ENCODE data around the gene STX18. TPM values are rescaled to one million over a fixed set of nuclear protein-coding genes. Genes with fewer than 3 reads are reported as not detected.

Gene STX18
- total RNA-seq, 2 donors from 2014 or later: 18.5 to 39.8 TPM

DNA sequence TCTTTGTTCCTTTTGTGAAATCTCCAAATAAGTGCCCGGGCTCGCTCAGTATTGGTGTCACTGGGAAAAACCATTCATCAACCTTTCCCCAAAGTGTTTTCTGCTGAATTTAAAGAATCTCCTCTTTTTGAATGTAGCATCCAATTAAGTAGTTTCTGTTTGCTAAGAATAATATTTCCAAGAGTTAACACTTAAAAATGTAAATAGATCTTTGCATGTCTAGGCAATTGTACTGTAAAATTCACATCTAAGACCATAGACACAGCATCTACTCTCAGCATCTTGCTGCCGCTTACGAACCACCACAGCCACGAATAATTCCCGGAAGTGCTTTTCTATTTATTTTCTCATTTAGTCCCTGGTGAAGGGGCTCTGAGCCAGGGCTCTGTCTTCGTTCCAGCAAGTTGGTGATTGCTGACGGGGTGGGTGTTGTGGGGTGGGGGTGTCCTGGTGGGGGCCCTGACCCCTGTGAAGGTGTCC, 153.5 kb downstream of the STX18 start:
- TF ChIP-seq, protein P1, sequence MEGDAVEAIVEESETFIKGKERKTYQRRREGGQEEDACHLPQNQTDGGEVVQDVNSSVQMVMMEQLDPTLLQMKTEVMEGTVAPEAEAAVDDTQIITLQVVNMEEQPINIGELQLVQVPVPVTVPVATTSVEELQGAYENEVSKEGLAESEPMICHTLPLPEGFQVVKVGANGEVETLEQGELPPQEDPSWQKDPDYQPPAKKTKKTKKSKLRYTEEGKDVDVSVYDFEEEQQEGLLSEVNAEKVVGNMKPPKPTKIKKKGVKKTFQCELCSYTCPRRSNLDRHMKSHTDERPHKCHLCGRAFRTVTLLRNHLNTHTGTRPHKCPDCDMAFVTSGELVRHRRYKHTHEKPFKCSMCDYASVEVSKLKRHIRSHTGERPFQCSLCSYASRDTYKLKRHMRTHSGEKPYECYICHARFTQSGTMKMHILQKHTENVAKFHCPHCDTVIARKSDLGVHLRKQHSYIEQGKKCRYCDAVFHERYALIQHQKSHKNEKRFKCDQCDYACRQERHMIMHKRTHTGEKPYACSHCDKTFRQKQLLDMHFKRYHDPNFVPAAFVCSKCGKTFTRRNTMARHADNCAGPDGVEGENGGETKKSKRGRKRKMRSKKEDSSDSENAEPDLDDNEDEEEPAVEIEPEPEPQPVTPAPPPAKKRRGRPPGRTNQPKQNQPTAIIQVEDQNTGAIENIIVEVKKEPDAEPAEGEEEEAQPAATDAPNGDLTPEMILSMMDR (IDR thresholded peaks at IDR 0.05): no peak
- no peak for ATAC-seq (ENCODE audit: insufficient number of reproducible peaks, low FRiP score, low read depth)
- H3K9me3 ChIP-seq: no peaks in the 10 kb centered on the region
- no peaks in the 10 kb centered on the region for H3K36me3 ChIP-seq
- no peak overlapping the region for H3K27ac ChIP-seq
- H3K4me1 ChIP-seq (ENCODE audit: control insufficient read depth in 1 of 2, low read depth in 2 of 2): peaks cover 6 to 24% of the 10 kb centered on the region in 2 donors
- no peak overlapping the region for H3K4me3 ChIP-seq
- H3K27me3 ChIP-seq (replicated peaks; ENCODE audit: insufficient read depth): no peaks in the 10 kb centered on the region
- DNase-seq (ENCODE audit: low spot score): no peak

DNA sequence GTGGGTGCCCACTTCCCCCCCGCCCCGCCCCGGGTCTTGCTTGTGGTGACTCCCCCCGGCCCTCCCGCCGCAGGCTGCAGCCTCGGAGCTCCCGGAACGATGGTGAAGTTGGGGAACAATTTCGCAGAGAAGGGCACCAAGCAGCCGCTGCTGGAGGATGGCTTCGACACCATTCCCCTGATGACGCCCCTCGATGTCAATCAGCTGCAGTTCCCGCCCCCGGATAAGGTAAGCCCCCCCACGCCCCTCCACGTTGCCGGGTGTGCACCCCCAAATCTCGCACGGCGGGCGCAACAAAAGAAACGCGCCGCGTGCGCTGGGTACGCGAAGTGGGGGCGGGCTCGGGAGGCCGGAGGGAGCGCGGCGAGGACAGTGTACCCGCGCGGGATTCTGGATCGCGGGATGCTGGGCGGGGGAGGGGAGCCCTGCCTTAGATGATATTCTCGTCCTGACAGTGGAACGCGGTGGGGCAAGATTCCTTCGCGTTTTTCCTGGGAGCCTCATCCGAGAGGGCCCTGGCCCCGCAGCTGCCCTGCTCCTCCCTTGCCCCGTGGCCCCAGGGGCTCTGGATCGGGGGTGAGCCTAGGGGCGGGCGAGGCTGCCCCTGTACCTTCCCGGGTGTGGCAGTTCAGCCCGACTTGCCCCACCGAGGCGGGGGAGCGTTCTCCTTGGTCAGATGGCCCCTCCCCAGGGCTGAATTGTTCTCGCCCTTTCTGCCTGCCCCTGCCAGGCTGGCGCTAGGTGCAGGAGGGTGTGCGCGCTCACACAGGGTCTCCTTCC, 154.1 kb downstream of the STX18 start:
- Histone ChIP-seq H3K36me3 (no peaks in the 10 kb centered on the region), H3K27me3 (replicated peaks; ENCODE audit: insufficient read depth) (no peaks in the 10 kb centered on the region), H3K27ac (no peak overlapping the region), H3K4me3 (peak overlapping the region; percentile 63), H3K9me3 (no peaks in the 10 kb centered on the region), H3K4me1 (ENCODE audit: control insufficient read depth in 1 of 2, low read depth in 2 of 2) (peaks cover 6 to 24% of the 10 kb centered on the region in 2 donors)
- no peak for ATAC-seq (ENCODE audit: insufficient number of reproducible peaks, low FRiP score, low read depth)
- TF ChIP-seq, protein P1 (IDR thresholded peaks at IDR 0.05): no peak
- DNase-seq (ENCODE audit: low spot score): no peak

DNA sequence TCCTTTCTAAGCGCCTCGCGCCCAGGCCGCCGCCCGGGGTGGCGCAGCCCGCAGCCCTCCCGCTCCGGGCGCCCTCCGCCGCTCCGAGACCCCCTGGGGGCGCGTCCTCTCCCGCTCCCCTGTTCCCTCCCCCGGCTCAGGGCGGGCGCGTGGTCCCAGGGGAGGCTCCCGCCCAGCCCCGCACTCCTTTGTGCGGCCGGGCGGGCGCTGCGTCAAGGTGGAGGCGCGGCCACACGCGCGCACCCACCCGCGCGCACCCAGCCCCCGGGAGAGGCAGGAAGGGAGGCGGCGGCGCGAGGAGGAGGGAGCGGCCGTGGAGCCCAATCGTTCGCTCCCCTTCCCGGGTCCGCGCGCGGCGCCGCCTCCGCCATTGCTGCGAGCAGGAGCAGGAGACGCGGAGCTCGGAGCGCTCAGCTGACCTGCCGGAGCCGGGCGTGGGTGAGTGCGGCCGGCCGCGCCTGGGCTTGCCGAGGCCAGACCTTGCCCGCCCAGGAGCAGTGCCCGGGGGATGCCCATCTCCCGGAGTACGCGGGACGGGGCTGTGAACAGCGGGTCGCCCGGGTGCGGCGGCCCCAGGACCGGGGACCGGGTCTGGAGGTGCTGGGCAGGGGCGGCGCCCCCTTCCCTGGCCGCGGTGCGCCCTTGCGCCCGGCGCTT, 155.0 kb downstream of the STX18 start, which contains the start of gene NSG1:
Gene NSG1, plus strand, starts transcription at position 367 of the 657 bp plus-strand sequence. CDS start 528 bp downstream, outside the sequence.
- H3K4me1 ChIP-seq (ENCODE audit: control insufficient read depth in 1 of 2, low read depth in 2 of 2): peaks cover 6 to 24% of the 10 kb centered on the region in 2 donors
- no peak within 1 kb of the TSS for H3K27ac ChIP-seq
- peak within 1 kb of the TSS; percentile 63 for H3K4me3 ChIP-seq
- H3K9me3 ChIP-seq: no peaks in the 10 kb centered on the region
- H3K27me3 ChIP-seq (replicated peaks; ENCODE audit: insufficient read depth): no peaks in the 10 kb centered on the region
- DNase-seq (ENCODE audit: low spot score) (no peak), ATAC-seq (ENCODE audit: insufficient number of reproducible peaks, low FRiP score, low read depth) (no peak)
- TF ChIP-seq, protein P1 (IDR thresholded peaks at IDR 0.05): no peak
- no peaks in the 10 kb centered on the region for H3K36me3 ChIP-seq

DNA sequence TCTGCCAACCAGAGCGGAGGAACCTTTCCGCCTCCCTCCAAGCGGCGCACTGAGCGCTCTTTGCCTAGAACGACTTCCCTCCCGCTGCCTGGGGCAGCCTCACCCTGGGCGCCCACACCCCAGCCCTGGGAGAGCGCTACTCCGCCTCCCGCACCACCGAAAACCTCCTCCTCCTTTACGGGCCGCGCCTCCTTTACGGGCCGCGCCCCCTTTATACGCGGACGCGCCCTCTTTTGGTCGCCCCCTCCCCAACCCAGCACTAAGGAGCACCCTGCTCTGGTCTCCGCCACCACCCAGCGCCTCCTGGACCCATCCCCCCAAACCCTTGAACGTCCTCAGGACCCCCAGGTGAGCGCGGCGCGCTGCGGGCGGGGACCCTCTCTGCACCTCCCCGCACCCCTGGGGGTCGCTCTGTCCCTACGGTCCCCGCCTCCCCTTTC, 155.5 kb downstream of the STX18 start:
- H3K36me3 ChIP-seq: no peaks in the 10 kb centered on the region
- no peak for ATAC-seq (ENCODE audit: insufficient number of reproducible peaks, low FRiP score, low read depth)
- H3K4me3 ChIP-seq: peak overlapping the region; percentile 63
- no peaks in the 10 kb centered on the region for H3K27me3 ChIP-seq (replicated peaks; ENCODE audit: insufficient read depth)
- TF ChIP-seq, protein P1 (IDR thresholded peaks at IDR 0.05): no peak
- H3K9me3 ChIP-seq: no peaks in the 10 kb centered on the region
- no peak for DNase-seq (ENCODE audit: low spot score)
- H3K27ac ChIP-seq: no peak overlapping the region
- peaks cover 6 to 24% of the 10 kb centered on the region in 2 donors for H3K4me1 ChIP-seq (ENCODE audit: control insufficient read depth in 1 of 2, low read depth in 2 of 2)

DNA sequence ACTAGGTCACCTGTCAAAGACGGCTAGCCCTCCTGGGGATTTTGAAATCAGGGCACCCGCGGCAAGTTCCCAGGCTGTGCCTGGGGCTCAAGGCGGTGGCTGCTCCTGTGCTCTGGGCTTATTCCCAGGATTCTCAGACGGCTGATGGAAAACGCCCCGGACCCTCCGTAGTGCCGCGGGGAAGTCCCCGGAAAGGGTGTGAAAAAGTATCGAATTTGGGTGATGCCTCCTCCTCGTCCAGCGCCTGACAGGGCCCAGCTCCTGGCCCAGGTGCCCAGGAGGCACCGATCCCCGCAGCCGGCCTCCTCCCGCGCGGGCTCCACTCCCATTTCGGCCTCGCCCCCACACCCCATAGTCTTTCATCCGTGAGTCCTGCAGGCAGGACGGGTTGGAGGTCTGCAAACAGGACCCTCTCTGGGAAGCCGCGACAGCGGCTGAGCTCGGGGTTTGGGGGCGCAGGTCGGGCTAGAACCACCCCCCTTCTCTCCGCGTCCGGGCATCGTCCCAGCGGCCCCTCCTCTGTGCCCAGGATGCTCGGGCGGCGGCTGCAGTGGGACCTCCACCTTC, 156.0 kb downstream of the STX18 start:
- H3K27ac ChIP-seq: no peak overlapping the region
- no peak overlapping the region for H3K4me3 ChIP-seq

More for the DNA sequence above, 156.0 kb downstream of the STX18 start:
- H3K4me1 ChIP-seq (ENCODE audit: control insufficient read depth in 1 of 2, low read depth in 2 of 2): peaks cover 6 to 24% of the 10 kb centered on the region in 2 donors
- DNase-seq (ENCODE audit: low spot score) (no peak), ATAC-seq (ENCODE audit: insufficient number of reproducible peaks, low FRiP score, low read depth) (no peak)
- no peaks in the 10 kb centered on the region for H3K36me3 ChIP-seq
- no peaks in the 10 kb centered on the region for H3K9me3 ChIP-seq
- no peaks in the 10 kb centered on the region for H3K27me3 ChIP-seq (replicated peaks; ENCODE audit: insufficient read depth)
- TF ChIP-seq, protein P1 (IDR thresholded peaks at IDR 0.05): no peak
